SKM-1 treated with dmso at 0.1 percent for 144 hours (cell line): ENCODE results near the gene NAP1L4.
A peak's percentile ranks its signal among the peaks of the same experiment; 100 is the strongest.

Experiments
- DNase-seq: peaks from one replicate; lab custom pipeline; 2025; ENCODE audit not compliant: unreplicated experiment; lab: John Stamatoyannopoulos, UW

NAP1L4 gene

DNA sequence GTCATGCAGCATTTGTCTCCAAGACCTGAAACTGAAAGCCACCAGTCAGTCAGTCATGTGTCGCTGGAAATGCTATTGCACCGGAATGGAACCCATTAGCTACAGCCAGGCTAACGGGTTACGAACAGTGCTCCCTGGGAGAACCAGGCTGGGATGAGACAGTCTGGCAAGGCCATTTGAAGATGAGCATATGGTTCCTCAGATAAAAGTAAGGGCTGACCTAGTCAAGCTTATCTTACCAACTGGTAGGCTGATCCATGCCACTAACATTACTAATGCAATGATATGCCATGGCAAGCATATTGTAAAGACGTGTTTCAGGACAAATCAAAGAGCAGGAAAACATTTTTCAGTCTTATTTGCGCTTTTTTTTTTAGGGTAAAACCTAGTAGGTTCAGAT is 28.4 kb downstream of the NAP1L4 start:
- no peak for DNase-seq

DNA sequence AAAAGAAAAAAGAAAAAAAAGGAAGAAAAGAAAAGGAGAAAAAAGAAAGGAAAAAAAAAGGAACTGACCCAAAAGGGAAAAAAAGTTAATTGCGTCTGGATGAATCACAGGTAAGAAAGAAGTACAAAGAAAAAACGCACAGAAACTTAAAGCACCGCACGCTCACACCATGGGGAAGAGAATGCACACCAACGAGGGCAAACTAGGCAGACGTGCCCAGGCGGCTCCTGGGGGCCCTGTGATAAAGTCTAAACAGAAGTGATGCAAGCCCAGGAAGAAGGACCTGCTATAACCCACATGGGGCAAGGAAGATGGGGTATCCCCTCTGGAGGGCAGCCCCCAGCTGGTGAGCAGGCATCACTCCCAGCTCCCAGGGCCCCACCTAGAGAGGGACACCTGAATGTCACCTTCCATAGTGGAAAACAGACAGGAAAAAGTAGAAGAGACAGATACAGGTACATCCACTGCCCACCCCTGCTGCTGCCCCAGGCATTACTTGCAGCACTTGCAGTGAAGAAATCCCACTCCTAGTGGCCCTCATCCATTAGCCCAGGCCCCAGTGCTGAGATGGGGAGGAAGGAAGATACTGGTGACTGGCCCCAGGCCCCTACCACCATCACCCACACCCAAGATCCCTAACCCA is 28.9 kb downstream of the NAP1L4 start:
- DNase-seq: no peak

DNA sequence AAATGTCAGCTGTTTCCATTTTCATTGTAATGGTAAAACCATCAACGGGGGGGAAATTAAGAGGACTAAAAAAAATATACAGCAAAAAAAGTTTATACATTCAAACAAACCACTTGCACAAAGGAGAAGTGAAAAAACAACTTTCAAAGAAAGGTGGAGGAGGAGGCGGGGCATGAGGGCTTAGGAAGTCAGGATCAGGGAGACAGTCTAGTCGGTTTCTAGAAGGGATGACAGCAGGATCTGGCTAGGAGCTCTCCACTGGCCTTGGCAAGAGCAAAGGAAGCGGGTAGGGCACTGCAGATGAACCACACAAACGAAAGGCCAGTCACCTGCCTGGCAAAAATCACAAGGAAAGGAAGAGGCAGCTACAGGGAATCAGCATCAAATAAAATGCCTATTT is 31.0 kb downstream of the NAP1L4 start:
- DNase-seq: no peak

DNA sequence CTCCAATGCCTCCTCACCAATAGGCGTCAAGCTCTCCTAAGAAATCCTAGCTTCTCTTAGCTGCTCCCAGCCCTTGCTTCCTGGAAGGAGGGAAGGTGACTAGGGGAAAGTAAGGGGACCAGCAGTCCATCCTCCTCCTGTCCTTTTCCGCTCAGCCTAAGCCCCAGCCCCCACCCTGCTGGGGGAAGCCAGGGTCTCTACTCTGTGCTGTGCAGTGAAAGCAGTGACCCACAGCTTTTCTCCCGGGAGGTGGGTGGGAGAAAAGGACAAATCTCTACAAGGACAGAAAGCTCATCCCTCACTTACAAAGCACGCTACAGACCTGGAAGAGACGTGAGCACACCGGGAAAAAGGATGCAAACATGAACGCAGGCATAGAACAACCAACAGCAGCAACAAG is 32.0 kb downstream of the NAP1L4 start:
- DNase-seq: no peak

DNA sequence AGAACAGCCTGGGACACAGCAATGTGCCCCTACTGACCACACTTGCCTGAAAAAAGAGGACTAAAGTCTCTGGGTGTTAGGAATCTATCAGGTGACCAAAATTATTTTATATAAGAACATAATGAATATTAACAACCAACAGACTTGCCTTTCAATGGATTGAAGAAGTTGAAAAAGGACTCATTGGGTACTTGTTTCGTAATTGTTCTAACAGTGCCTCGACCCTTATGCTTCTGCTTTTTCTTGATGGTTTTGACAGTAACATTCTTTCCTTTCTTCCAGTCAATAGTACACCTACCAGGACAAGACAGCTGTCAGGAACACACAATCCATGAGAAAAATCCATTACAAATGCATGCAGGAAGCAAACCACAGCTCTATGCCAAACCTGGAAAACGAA is 33.9 kb downstream of the NAP1L4 start:
- DNase-seq: peak; percentile 45

DNA sequence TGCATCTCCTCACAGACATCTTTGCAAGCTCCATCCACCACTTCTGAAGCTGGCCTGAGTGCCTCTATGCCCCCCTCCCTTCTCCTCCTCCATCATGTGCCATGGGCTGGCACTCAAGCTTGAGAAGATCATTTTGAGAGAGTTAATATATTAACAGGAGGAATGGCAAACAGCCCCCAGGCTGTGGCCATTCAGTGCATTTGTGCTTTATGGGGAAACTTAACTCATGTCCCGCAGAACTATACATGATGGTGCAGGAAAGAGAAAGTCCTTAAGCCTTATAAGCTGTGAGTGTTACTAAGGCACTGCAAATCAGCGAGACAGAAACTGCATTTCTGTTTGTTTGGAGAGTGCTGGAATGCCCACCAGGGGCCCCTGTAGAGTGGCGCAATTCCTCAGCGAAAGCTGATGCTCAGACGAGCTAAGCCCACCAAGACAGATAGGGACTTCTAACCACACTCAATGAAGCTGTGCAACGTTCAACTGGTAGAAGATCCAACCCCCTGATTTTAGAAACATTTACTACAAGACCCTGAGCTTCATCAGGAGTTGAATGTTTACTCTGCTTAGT is 36.1 kb downstream of the NAP1L4 start:
- DNase-seq: no peak

DNA sequence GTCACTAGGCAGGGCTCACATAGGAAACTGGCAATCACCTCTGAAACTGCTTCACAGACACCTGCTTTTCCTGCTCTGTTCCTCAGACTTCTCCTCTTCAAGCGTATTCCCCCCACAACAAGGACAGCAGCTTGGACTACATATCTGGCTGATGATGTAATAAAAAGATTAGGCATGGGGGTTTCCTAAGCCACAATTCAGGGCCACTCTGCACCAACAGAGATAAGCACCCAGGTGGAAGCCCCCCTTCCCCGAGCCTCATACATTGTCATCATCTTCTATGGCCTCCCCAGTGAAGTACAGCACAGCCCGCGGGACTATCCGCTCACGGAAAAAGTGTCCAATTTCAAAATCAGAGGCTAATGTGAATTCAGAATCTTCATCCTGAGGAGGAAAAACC is 37.9 kb downstream of the NAP1L4 start:
- no peak for DNase-seq

DNA sequence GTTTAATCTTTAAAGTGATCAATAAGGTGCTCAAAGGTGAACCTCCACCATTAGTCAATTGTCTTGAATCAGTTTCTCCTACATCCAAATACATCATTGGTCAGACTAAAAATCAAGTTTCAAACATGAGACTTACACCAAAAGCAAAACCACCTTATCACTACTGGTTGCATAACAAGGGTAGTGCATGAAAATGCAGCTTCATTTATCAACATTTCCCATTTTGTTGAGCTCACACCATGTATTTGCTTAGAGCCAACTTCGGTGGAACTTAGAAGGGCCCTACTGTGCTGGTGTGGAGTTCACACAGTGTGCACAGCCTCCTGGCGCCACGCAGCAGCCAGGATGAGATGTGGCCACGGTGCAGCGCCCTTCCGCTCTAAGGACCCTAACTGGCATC is 39.8 kb downstream of the NAP1L4 start:
- no peak for DNase-seq

DNA sequence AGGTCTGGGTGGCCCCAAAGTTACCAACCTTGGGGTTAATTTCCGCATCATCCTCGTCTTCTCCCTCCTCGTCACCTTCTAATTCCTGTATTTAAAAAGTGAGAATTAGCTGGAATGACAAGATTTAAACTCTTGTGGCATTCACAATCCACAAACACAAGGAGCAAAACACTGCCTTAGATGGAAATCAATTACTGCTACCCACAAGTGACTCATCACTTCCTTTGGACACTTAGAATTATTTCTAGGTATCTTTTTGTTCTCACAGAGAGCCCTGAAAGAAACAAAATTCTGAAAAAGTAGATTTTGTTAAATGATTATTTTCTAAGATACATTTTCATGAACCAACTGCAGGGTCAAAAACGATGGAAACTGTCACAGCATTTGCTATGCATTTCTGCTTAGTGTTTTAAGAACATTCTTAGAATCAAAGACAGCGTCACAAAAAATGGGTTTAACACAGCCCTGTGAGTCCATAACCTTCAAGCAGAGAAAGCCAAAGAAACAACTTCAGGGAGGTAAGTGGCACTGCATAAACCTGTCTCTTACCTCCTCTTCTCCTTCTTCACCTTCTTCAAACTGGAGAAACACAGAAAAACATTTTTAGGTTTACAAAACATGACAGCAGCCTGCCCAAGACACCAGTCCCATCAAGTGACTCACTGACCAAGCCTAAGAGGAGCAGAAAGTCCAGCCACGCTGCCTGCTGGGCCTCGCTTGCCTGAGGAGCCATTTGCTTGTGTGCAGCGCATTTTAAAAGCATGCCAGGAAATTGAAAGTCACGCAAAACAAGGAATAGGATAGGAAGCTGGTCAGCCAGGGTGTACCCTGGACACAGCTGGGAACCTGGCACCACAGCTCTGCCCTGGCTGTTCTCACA is 40.7 kb downstream of the NAP1L4 start:
- DNase-seq: no peak

DNA sequence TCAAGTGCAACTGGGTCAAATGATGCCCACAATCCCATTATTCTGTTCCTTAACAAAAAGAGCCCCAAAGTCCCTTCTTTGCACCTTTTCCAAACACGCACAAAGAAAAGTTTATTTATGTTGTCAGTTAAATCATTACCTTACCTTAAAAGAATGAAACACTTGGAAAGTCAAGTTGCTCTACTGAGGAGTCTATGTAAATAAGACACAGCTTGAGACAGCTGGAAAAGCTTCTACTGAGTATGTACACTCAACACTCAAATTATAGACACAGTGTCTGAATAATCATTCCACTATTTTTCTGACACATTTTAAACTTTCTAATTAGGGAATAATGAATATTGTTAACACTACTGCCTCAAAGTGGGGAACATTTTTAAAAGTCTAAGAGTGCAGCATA is 41.3 kb downstream of the NAP1L4 start:
- DNase-seq: no peak

DNA sequence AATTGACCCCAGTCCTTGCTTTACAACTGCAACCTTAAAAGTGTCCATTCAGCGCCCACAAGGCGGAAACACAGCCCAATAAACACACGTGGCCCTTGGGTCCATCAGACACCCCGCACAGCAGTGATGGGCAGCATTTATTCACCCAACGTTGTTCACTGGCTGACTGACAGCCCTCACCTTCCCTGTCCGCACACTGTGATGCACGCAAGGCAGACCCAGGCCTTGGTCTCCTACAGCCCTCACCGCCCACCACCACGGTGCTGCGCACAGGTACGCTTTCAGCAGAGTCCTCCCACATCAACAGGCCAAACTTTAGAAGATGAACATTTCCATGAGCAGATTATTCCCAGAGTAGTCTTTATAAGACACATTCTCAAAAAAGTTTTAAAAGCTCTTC is 42.2 kb downstream of the NAP1L4 start:
- no peak for DNase-seq

DNA sequence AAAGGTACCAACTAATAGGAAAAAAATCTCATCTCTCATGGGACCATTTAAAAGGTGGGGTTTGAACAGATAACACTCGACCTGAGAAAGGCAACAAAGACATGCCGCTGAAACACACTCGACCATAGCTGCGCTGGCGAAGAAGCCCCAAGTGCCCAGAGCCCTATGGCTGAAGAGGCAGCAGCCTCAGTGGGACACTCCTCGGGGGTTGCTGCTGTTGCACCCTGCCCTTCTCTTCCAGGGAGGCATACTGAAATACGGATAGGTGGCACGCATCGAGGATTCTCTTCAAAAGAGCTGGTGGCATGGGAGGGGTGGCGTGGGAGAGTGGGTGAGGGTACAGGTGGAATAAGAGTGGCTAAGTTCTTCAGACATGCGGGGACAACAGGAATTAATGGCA is 44.4 kb downstream of the NAP1L4 start:
- DNase-seq: no peak

DNA sequence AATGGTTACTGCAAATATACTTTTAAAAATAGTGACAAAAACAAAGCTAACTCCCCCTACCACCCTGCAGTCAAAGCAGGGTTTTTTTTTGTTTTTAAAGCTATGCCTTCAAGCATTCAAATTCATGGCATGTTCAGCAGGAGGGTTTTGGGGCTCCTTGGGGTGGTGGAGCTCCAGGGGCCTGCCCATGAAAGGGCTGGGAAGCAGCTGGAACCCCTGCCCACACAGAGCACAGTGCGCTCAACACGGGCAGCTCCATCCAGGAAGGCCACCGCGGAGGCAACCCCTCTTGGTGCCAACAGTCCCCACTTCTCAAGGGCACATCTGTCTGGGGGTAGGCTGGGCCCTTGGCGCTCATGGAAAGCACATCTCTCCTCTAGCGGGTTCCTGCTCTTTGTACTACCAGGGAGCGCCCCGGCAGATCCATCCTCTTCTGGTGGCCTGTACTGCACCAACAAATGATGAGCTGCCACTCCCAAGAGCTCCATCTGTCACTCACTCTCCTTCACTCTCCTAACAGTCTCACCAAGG is 46.3 kb downstream of the NAP1L4 start:
- DNase-seq: no peak

DNA sequence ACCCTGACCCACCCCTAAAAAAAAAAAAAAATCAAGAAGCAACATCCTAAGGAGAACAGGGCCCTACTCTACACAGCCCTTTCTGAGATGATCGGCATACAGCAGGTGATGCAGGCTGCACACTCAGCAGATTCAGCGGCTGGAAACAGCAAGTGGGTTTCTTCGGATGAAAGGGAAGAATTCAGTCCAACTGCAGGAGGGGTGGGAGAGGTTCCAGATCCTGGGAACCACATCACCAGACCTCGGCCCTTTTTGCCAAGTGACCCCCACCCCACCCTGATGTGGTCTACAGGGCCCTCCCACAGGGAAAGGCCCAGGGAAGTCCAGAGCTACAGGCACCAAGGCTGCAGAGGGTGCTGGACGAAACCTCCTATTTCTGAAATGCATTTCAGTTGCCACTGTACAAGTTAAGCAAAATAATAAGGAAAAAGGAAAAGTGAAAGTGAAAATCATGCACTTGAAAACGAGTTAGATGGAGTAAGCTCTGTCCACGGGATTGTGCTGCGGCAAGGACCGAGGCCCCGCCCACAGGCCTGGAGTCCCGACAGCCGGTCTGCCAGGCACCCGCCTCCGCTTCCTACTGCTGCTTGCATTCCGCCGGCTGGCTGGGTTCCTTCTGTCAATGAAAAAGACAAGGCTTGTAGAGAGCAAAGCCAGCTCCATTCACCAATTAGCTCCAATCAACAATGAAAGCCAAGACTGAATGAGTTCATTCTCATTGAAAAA is 46.9 kb downstream of the NAP1L4 start:
- DNase-seq: no peak

DNA sequence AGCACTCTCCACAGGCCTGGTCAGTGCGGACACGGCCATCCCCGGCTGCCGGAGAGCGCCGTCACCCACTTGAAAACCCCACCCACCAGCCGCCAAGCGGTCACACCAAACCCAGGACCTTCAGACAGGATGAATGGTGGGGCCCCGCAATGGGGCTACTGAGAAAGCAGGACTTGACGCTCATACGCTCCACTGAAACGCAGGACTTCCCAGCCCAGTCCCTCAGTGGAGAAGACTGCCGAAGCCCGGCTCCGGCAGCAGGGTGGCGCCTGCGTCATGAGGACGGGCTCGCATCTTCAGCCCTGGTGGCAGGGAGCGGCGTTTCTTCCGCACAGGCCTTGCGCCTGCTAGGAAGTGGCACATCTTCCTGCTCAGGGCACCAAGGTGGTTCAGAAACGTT is 47.6 kb downstream of the NAP1L4 start:
- DNase-seq: no peak

DNA sequence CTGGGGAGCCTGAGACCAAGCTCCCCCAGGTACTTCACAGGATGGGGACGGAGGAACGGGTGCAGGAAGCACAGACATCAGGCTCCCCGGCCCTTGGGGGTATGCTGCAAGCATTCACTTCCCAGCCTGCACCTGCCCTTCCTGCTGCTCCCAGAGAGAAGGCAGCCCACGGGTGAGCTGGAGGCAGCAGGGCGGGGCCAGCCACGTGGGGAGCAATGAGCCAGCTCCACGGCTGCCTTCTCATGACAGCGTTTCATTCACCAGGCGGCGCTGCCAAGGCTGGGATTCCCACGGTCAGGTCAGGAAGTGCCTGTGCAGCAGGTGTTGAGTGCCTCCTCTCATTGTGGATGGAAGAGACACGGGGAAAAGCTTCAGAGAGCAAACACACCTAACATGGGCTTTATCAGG is 48.4 kb downstream of the NAP1L4 start:
- DNase-seq: no peak

DNA sequence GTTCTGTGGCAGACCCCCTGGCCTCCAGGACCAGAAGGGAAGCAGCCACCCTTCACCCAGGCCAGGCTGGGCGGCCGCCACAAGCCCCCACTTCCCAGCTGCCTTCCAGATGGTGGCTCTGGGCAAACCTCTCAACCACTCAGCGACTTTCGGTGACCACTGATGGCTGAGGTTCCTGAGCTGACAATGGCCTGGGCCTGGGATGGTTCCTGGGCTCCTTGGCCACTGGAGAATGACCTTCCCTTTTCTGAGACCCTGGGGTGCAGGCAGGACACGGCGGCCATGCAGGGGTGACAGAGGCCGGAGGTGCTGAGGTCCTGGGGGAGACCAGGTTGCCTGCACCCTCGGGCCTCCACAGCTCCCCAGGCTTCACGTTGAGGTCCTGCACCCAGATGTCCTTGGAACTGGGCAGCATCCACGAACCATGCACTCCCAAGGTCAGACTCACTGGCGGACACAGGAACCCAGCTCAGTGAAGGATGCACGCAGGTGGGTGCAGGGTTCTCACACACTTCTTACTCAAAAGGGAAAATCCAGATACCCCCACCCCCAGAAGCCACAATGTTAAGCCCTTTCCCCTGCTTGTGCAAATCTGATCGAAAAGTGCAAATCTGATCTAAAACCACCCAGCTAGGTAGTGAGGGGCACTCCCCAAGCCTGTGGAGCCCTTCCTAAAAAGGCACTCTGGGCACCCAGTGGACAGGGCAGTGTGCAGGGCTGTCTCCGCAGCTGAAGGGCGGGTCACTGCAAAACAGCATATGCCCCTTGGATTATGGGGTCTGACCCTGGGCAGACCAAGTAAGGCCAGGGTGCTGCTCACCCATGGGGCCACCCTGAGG is 49.0 kb downstream of the NAP1L4 start:
- DNase-seq: no peak

DNA sequence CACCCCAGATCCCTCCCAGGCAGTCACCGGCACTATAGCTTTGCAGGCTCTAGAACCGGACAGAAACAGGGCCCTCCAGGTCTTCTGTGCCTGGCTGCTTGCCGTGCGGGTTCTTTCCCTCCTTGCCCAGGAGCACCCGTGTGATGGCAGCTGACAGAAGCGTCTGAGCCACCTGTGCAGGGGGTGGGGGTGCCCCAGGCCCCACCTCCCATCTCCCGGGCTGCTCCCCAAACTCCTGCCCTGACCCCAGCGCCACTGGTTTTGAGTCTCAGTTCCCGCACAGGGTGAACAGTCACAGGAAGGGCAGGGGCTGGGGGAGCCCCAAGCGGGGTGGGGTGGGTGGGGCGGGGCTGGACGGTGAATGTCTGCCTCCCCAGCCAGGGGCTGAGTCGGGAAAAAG is 49.7 kb downstream of the NAP1L4 start:
- DNase-seq: no peak

DNA sequence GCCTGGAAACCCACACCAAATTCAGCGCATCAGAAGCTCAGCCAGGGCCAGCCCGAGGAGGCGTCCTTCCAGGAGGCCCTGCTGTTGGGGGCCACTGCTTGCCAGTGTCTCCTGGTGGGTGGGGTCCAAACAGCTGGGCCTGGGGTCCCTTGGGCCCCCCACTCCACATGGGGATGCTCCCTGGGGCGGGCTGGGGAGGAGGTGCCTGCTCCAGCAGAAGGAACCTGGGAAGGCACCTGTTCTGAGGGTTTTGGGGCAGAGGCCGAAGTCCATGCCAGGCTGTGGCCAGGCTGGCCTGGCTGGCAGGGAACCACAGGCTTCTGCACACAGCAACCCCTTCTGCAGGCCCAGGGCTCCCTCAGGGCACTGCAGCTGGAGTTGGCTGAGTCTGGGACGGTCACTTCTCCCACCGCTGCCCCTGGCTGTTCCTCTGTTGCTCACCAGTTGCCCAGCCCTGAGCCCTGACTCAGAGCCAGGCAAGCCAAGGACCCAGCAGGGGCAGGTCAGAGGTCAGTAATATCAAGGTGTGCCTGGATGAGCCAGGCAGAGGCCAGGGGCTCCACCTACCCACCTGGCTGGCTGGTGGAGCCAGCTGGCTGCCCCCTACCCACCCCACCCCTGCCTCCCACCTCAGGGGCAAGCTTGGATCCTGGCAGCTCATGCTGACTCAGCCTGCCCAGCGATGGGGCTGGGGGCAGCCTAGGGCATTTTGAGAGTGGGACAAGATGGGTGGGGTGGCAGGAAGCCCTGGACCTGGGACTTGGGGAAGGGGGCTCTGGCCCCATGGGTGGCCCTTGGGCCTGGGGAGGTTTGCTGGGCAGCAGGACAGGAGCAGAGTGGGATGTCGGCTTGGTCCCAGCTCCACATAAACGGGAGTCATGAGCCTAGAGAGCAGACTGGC is 51.0 kb downstream of the NAP1L4 start:
- DNase-seq: no peak
